NCI-H1417 treated with DMSO at 0.1 percent for 48 hours (cell line): ENCODE data around the gene SMIM12.

Source experiments
- DNase-seq: peaks from one replicate; lab custom pipeline; 2025; lab: John Stamatoyannopoulos, UW

The SMIM12 gene, protein sequence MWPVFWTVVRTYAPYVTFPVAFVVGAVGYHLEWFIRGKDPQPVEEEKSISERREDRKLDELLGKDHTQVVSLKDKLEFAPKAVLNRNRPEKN

DNA sequence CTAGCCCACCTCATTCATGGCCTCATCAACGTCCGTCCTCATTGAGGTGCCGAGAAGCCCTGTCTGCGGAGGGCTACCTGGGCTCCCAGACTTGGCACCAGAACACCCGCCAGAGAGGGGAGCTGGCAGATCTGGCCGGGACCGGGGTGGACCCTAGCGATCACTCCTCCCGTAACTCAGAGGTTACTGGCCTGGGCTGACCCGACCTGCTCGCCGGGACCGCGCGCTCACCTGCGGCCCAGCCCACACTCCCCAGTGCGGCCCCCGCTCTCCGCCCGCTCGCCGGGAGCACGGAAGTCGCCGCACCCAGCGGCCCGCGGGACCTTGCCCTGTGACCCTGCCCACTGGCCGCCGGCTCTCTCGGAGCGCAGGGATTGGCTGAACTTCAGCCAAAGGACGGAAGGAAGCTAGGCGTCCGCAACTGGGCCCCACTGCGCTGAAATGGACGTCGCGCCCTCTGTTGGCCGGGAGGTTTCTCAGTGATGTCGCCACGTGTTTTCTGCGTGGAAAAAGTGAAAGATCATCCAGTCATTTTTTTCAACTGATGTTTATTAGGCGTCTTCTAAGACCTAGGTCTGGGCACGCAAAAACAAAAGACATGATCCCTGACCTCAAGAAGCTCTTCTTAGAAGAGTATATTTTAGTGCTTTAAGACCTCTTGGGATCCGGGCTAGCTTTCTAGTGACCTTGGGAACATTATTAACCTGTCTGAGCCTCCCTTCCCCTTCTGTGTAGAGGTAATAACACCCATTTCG, at the start of gene SMIM12:
Gene SMIM12 (minus strand): TSS at position 304 of the 755 bp plus-strand sequence. CDS start 3,772 bp downstream, outside the sequence.
- peak; percentile 71 for DNase-seq

DNA sequence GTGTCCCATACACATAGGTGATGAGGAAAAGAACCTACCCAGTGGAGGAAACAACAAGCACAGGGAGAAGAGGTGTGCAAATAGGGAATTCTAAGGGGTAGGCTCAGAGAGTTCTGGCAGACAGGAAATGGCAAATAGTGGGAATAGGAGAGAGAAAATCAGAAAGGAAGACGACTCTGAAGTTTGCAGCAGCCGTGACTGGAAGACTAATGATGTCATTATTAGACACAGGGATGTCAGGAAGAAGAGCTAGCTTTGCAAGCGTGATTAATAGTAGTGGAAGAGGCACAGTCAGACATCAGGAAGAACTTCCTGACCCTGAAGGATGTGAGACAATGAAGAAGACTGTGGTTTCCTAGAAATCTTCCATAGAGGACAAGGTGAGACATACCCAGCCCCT, 48.8 kb upstream of the SMIM12 start:
- DNase-seq = no peak

DNA sequence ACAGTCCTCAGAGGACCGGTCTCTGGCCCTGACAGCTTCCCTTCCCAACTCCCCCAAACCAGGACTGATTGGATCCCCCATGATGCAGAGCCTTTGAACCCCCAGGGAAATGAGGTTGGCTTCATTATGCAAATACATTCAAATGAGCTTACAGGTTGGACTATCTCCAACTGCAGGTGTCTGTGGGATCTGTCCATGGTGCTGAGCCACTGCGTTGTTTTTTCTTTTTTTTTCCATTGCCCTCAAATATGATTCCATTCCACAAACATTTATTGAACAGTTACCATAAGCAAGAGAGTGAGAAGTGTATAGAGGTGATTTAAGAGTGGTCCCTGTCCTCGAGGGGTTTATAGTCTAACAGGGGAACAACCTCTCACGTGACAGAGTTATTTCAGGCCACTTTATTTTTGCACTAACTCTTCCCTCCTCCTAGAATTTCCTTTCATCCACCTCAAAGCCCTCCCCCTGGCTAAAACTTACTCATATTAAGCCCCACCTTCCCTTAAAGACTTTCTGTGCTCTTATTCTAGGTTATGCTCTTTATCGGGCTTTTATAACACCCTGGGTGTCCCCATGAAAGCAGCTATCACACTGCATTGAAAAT, 48.0 kb upstream of the SMIM12 start:
- DNase-seq = no peak

DNA sequence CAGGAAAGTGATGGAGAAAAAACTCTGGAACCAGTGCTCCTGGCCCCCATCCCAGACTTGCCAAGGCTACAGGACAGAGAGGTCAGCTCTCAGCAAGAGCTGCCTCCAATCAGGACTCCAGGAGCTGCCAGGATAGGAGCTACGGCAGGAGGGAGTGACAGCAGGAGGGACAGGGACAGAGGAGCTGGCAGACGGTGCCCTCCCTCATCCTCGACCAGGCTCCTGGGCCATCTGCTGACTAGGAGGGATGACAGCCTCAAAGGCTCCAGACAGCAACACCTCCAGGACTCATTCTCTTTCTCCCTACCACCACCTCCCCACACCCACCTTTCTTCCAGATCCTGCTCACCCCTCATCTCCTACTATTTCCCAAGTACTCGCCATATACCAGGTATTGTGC, 47.2 kb upstream of the SMIM12 start:
- no peak for DNase-seq

DNA sequence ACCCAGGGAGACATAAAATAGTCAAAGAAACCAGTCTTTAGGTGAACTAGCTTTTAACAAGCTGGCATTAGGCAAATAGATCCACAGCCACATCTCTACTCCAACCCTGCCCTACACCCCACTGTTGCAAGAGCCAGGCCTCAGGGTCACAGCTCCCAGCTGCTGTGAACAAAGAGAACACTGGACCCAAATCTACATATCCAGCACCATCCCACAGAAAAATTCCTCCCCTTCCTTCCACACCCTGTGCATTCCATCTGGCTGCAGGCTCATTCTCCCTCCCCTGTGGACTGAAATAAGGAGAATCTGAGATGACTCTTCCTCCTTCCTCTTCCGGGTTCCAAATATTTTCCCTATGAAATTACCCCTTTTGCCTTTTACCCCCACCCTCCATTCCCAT, 46.7 kb upstream of the SMIM12 start:
- DNase-seq = no peak

DNA sequence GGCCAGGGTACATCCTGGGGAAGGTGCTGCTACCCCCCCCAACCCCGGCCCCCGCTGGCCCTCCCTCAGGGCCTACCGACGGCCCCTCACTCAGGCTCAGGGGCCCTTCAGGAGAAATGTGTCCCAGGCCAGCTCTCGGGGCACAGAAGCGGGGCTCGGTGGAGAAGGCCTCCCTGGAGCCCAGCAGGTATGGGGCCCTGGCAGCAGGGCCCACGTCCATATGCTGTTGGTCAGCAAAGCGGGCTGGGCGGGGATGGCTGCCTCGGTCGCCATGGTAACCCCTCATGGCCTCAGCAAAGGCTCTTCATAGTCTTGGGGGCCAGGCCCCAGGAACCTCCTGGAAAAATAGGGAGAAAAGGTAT, 45.5 kb upstream of the SMIM12 start:
- DNase-seq = no peak

DNA sequence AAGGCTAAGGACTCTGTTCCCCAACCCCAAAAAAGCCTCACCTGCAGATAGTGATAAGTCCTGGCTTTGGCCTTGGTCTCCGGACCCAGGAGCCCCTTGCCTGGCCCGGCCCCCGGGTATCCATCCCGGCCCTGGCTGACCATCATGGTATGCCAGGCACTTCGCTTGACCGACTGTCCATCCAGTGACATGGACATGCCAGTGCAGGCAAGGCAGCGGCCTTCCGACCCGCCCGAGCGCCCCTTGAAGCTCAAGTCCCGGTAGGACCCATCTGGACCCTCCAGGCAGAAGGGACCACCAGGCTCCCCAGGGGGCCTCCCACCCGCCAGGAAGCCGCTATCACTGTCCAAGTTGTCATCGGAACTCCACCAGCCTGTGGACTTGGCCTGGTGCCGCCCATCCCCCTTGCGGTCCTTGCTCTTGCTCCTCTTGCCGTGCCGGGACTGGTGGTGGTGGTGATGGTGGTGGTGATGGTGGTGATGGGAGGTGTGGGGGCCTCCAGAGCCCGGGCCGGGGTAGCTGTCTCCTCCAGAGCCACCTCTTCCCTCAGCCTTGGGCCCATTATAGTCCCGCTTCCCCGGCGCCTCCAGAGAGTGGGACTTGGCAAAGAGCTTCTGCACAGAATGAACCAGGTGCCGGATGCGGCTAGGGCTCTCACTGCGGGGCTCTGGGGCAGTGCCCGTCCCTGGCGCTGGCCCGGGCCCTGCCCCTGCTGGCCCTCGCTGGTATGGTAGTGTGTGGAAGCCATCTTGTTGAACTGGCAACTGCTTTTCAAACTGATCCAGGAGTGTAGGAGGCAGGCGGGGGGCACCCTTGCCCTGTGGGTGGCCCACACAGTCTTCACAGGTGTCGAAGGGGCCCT, 44.9 kb upstream of the SMIM12 start:
- DNase-seq = no peak

DNA sequence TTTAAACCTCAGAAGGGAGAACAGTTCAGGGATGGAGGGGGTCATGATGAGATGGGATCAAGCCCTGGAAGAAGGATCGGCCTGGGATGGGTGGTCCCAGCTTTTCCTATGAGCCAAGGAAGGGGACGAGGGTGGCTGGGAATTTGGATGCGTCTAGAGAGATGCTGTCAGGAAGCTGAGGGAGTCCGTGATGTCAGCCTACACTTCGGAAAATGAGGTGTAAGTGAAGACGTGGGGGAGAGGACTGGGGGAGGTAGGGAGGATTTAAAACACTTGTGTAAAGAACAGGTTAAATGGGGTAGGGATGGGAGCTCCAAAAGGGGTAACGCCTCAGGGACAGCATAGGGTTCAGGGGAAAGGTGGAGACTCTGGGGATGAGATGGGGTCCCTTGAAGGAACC, 42.4 kb upstream of the SMIM12 start:
- no peak for DNase-seq

DNA sequence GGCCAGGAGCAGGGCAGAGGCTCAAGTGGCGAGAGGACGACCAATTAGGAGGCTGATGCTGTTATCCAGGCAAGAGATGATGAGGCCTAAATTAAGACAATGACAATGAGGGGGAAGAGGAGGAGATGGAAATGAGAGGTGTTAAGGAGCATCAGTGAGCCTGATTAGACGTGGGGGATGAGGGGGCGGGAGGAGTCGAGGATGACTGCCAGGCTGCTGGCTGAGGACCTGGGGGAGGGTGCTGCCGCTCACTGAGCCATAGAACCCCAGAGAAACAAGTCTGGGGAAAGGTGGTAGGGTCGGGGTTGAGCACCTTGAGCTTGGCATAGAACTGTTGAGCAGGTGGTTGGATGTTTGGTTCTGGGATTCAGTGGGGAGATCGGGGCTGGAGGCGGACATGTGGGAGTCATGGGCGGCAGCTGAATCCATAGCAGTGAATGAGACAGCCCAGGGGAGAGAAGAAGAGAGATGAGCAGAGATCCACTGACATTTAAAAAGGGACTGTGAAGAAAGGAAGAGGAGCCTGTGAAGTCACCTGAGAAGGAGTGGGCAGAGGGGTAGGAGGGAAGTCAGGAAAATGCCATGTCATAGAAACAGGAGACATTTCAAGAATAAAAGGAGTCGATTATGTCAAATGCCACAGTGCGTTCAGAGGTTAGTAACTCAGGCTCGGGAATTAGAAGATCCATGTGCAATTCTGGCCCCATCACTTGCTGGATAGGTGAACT, 41.4 kb upstream of the SMIM12 start:
- no peak for DNase-seq

DNA sequence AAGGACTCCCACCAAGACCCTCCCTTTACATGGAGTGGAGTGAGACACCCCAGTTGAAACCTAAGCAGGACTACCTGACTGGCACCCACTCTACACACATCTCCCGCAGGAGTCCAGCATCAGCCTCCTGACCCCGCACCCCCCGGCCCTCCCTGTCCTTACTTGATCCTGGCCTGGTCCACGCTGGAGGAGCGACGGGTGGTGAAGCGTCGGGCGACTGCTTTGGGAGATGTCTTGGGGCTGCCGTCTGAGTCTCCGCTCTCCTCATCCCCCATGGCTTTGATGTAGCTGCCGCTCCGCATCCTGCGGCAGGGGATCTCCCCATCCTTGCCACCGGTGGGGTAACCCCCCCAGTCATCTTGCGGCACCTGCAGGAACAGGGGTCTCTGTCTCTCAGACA, 40.4 kb upstream of the SMIM12 start:
- DNase-seq = no peak

DNA sequence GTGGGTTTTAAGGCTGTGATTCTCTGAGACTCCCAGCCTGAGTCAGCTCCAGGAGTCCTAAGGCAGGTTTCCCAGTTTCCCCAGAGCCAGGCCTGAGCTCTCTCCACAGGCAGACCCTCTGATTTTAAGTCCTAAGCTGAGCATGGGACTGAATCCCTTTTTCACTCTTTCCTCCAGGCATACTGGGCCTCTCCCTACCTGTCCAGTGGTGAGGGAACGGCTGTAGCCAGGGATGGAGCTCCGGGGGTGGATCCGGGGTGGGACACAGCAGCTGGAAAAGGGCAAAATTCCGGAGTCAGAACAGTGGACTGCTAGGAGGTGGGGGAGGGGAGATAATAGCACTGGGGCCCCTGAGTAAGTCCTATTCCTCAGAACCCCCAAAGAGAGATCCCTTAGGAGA, 39.9 kb upstream of the SMIM12 start:
- DNase-seq = no peak

DNA sequence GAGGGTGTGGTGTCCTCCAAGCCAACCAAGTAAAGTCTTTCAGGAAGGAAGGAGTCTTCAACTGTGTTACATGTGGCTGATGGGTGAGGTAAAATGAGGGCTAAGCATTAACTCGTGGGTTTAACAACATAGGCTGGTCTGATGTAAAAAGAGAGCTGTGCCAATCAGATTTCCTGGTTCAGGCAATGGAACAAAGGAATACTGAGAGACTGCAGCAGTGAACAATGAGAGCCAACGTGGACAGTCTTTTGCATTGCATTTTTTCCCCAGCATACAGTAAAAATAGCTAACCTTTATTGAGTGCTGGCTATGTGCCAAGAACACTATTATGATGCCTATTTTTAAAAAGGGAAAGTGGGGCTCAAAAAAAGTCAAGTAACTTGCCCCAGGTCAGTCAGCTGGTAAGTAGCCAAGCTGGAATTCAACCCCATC, 38.8 kb upstream of the SMIM12 start:
- no peak for DNase-seq

DNA sequence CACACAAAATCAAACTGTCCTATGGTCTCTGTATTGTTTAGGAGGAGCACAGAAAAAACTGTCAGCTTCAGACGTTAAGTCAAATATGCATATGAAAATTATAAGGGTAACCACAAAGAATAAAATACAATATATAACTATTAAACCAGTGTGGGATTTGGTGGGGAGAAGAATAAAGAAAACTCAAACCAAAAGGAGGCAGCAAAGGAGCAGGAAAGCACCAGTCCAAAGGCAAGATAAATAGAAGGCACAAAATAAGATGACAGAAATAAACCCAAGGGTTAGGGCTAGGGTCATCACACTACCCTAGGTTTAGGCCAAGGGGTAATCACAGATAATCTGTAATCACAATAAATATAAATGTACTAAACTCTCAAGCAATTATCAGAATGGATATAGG, 37.1 kb upstream of the SMIM12 start:
- no peak for DNase-seq

DNA sequence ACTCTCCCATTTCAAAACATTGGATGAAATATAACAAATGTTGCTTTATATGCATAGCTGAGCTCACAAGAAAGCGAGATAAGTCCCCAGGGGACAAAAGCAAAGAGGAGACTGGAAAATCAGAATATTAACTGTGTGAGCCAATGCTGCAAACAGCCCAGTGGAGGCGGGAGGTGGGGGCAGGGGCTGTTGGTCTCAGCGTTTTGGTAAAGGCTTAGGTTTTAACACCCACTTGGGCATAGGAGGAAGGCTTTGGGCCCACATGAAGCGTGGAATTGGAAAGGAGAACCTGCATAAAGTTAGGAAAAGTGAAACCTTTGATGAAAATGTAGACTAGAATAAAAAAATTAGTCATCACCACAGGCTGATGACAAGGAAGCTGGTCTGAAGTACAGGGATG, 30.2 kb upstream of the SMIM12 start:
- DNase-seq = no peak

DNA sequence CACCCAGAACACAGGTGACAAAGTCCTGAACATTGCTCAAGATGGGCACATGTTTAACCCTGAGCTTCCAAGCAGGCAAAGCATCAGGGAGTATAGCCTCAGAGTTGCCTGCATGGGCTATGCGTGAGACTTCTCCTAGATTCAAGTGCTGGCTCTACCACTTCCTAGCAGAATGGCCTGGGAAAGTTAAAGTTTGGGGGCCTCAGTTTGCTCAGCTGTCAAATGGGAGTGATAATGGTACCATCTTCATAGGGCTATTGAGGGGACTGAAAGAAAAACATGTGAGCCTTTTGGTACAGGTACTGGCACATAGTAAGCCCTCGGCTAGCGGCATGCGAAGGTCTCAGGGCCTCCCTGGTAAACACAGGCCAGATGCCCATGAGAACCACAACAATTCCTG, 28.0 kb upstream of the SMIM12 start:
- DNase-seq = no peak

DNA sequence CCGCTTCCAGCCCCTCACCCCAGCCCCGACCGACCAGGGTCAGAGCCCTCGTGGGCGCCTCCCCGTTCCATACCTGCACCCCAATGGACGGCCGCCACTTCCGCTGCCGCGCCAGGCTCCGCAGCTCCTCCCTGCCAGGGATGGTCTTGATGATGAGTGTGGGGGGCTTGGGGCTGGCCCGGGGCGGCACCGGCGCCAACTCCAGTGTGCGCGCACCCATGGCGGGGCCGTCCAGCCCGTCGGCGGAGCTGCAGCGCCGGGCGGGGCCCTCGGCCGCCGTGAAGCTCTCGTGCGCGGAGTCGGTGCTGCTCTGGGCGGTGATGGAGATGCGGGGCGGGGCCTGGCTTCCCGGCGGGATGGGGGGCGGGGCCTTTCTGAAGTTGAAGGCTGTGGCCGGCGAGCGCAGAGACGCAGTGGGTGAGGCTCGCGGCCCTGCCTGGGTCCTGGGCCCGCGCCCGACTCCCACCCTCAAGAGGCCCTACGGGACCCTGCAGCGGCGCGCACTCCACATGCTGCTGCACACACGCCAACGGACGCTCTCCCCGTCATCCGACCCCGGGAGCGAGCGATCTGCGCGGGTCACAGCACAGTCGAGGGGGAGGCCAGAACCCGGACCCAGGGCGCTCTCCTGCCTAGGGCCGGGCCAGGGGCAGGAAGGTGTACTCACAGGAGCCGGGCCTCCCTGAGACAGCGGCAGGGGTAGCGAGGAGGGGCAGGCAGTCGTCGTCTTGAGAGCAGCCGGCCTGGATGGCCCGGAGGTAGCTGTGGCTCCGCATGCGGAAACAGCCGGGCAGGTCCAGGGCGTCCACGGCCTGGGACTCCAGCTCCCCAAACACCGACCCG, 26.1 kb upstream of the SMIM12 start:
- DNase-seq = no peak

DNA sequence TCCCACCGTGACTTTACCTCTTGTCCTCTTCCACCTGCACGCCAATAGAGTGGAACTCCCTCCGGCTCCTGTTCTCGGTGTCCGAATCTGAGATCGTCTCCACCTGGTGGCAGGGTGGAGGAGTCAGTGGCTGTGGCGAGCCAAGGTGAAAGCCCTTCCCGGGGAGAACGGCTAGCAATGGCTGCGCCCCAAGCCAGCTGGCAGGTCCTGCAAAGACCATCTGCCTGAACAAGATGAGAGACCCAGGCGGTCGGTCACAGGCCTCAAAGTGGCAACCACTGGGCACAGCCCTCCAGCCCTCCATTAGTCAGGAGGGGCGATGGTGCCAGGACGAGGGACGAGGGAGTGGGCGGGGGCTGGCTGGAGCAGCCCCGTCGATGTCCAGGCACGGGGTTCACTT, 25.4 kb upstream of the SMIM12 start:
- DNase-seq = no peak

DNA sequence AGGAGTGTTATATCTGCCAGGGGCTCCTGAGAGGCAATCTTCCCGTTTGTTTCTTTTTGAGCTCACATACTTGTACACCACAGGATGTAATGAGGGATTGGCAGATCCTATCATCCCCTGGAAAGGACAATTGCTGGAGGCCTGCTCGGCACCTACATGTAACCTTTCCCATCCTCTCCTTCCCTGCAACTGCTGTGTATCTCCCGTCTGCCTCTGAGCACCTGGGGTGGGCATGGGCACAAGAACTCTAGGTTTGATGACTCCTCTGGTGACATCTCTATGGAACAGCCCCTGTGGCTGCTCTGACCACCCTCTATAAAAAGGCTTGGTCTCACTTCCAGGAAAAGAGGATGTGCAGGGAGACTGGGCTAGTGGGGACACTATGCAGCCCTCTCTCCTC, 25.0 kb upstream of the SMIM12 start:
- no peak for DNase-seq

DNA sequence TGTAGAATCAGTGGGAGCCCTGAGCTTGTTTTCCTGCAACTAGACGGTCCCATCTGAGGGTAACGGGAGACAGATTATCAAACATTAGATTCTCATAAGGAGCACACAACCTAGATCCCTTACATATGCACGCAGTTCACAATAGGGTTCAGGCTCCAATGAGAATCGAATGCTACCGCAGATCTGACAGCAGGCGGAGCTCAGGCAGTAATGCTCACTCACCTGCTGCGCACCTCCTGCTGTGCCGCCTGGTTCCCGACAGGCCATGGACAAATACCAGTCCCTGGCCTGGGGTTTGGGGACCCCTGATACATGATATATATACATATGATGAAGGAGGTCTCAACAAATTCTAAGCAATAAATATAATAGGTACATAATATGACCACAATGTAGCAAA, 19.7 kb upstream of the SMIM12 start:
- no peak for DNase-seq

DNA sequence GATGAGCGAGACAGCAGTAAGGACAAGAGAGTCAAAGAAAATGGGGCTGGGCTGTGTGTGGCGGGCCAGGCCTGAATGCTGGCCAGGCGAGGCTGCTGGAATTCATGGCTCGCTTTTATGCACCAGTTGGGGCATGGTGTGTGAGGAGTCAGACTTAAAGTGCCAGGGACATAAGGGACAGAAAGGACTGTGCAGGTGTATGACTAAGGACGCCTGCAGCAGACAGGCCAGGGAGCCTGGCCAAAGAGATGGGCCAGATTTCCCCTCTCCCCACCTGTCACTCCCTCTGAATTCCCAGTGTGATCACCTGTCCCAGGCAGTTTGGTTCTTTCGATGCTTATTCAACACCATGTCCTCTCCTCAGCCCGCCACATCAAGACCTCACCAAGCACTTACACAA, 16.9 kb upstream of the SMIM12 start:
- DNase-seq = no peak

DNA sequence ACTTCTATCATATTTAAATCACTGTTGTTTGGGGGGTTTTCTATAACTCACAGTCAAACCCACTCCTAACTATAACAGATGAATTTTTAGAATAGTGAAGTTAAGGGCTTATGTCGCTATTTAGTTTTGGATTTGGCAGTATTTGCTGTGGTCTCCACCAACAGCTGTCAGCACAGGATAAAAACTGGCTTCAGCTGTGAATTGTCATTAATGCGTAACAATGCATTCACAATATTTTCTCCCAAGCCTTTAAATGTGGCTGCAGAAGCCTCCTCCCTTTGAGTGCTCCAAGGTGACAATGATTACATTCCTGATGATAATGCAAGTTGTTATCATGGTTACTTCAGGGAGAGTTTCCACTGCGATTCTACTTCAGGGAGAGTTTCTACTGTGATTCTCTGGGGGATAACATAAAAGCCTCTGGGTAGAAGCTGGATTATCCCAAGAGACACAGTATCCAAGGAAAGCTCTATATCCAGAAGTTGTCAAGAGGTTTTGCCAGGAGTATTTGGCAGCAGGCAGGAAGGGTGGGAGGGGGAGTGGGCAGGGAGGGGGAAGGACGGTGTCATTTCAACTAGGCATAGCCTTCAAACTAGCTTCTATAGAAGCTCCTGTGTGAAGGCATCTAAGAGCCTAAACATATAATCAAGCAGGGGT, 14.9 kb upstream of the SMIM12 start:
- DNase-seq = no peak
